Omental fat pad (tissue), 4 donors: Measurements from ENCODE around the gene MYO5A. TPM values are rescaled to one million over a fixed set of nuclear protein-coding genes. Genes with fewer than 3 reads are reported as not detected.
"Not testable (repeated sequence)": the region's sequence is repeated elsewhere in the genome, so short reads cannot be mapped to it uniquely, and the experiment has no call there.

Experiments
- ATAC-seq: fragments of 150-250 bp; one replicate; pipeline ENCODE4 v1.9.1; 2016; ENCODE audit warnings: mild to moderate bottlenecking, moderate library complexity; ENCODE audit not compliant: low FRiP score
- DNase-seq: peaks from one replicate; pipeline ENCODE4 v3.0.0-alpha.2; 2019; ENCODE audit warnings: low spot score
- total RNA-seq, 4 donors: library from RNA; depleted of rRNA; stranded (reverse); fragments of >200 nt; gene quantifications; one replicate each; pipeline ENCODE4 v1.1.0, GENCODE V29; 2016
- TF ChIP-seq, protein P1 (sequence below), 3 donors: fragments of 450-650 bp; IDR thresholded peaks; one replicate each; pipeline ENCODE4 v1.5.1; 2016 to 2017; ENCODE audit warnings: antibody characterized with exemption in 3 of 3, mild to moderate bottlenecking in 3 of 3, moderate library complexity in 2 of 3

The MYO5A gene
- total RNA-seq, 4 donors from 2014 or later: 45.5 to 81.6 (median 65.5) TPM

DNA sequence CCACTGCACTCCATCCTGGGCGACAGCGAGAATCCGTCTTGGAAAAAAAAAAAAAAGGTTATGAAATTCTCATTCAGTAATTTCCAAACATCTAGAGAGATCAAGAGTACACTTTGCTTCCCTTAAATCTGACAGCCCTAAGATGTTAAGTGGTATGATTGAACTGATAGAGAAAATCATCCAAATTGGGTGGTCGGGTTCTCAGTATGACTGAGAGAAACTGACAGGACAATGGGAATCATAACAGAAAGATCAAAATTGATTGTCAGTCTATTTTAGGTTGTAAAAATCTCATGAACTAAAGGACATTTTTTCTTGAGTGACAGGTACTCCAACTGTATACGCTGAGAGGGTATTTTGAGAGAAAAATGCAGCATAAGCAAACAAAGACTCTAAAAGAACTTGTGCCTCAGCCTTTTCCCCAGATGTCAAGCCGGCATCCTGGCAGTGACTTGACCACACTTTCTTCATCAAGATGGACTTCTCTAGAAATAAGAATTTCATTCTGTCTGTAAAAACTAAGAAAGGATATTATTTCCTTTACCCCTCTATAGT is 65.8 kb downstream of the MYO5A start:
- no peak for DNase-seq
- TF ChIP-seq, protein P1, sequence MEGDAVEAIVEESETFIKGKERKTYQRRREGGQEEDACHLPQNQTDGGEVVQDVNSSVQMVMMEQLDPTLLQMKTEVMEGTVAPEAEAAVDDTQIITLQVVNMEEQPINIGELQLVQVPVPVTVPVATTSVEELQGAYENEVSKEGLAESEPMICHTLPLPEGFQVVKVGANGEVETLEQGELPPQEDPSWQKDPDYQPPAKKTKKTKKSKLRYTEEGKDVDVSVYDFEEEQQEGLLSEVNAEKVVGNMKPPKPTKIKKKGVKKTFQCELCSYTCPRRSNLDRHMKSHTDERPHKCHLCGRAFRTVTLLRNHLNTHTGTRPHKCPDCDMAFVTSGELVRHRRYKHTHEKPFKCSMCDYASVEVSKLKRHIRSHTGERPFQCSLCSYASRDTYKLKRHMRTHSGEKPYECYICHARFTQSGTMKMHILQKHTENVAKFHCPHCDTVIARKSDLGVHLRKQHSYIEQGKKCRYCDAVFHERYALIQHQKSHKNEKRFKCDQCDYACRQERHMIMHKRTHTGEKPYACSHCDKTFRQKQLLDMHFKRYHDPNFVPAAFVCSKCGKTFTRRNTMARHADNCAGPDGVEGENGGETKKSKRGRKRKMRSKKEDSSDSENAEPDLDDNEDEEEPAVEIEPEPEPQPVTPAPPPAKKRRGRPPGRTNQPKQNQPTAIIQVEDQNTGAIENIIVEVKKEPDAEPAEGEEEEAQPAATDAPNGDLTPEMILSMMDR (IDR thresholded peaks at IDR 0.05): no peak
- no peak for ATAC-seq

DNA sequence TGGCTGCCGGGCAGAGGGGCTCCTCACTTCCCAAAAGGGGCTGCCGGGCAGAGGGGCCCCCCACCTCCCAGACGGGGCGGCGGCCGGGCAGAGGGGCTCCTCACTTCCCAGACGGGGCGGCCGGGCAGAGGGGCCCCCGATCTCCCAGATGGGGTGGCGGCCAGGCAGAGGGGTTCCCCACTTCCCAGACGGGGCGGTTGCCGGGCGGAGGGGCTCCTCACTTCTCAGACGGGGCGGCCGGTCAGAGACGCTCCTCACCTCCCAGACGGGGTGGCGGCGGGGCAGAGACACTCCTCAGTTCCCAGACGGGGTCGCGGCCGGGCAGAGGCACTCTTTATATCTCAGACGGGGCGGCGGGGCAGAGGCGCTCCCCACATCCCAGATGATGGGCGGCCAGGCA is 69.0 kb downstream of the MYO5A start:
- DNase-seq: not testable (repeated sequence)

DNA sequence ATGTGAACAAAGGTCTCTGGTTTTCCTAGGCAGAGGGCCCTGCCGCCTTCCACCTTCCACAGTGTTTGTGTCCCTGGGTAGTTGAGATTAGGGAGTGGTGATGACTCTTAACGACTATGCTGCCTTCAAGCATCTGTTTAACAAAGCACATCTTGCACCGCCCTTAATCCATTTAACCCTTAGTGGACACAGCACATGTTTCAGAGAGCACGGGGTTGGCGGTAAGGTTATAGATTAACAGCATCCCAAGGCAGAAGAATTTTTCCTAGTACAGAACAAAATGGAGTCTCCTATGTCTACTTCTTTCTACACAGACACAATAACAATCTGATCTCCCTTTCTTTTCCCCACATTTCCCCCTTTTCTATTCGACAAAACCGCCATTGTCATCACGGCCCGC is 69.4 kb downstream of the MYO5A start:
- ATAC-seq, DNase-seq: not testable (repeated sequence)

More for the DNA sequence above, 69.0 kb downstream of the MYO5A start:
- ATAC-seq: not testable (repeated sequence)

DNA sequence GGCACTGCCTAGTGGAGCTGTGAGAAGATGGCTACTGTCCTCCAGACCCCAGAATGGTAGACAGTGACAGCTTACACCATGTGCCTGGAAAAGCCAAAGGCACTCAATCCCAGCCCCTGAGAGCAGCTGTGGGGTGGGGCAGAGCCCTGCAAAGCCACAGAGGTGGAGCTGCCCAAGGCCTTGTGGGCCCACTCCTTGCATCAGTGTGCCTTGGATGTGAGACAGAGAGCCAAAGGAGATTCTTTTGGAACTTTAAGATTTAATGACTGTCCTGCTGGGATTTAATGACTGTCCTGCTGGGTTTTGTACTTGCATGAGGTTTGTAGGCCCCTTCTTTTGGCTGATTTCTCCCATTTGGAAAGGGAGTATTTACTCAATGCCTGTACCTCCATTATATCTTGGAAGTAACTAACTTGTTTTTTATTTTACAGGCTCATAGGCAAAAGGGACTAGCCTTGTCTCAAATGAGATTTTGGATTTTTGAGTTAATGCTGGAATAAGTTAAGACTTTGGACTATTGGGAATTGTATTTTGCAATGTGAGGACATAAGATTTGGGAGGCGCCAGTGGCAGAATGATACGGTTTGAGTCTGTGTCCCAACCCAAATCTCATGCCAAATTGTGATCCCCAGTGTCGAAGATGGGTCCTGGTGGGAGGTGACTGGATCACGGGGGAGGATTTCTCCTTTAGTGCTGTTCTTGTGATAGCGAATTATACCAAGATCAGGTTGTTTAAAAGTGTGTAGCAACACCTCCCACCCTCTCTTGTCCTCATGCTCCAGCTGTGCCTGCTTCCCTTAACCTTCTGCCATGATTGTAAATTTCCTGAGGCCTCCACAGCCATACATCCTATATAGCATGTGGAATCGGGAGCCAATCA is 80.4 kb downstream of the MYO5A start:
- no peak for ATAC-seq
- TF ChIP-seq, protein P1 (IDR thresholded peaks at IDR 0.05): no peak

DNA sequence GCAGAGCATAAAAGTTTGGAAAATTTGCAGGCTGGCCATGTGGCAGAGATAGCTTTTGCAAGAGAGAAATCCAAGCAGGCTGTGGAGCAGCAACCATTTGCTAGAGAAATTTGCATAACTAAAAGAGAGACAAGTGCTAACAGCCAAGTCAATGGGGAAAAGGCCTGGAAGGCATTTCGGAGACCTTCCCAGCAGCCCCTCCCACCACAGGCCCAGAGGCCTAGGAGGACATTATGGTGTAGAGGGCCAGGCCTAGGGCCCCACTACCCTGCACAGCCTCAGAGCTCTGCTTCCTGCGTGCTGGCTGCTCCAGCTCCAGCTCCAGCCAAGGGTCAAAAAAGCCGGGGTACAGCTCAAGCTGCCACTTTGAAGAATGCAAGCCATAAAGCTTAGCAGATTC is 82.7 kb downstream of the MYO5A start:
- ATAC-seq (no peak), DNase-seq (no peak)
- TF ChIP-seq, protein P1 (IDR thresholded peaks at IDR 0.05): no peak

More for the DNA sequence above, 80.4 kb downstream of the MYO5A start:
- DNase-seq: no peak

DNA sequence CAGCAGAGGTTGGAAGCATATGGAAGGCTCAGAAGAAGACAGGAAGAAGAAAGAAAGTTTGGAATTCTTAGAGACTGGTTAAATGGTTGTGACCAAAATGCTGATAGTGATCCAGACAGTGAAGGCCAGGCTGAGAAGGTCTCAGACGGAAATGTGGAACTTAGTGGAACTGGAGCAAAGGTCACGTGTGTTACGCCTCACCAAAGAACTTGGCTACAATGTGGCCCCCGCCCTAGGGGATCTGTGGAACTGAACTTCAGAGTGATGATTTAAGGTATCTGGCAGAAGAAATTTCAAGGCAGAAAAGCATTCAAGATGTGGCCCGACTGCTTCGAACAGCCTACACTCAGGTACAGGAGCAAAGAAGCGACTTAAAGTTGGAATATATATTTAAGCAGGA is 83.1 kb downstream of the MYO5A start:
- ATAC-seq: no peak
- TF ChIP-seq, protein P1 (IDR thresholded peaks at IDR 0.05): no peak

DNA sequence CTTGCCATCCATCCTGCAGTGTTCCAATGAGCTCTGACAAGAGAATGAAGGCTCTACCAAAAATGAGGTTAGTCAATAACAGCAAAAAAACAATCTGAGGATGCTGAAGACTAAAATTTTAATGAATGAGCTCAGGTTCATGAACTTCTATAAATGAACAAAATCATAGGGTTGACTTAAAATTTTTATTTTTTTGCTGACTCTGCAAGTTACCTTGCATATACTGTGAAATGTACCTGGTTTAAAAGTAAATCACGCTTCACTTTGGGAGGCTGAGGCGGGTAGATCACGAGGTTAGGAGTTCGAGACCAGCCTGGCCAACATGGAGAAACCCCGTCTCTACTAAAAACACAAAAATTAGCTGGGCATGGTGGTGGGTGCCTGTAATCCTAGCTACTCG is 85.5 kb downstream of the MYO5A start:
- ATAC-seq, DNase-seq: not testable (repeated sequence)

More for the DNA sequence above, 83.1 kb downstream of the MYO5A start:
- no peak for DNase-seq

DNA sequence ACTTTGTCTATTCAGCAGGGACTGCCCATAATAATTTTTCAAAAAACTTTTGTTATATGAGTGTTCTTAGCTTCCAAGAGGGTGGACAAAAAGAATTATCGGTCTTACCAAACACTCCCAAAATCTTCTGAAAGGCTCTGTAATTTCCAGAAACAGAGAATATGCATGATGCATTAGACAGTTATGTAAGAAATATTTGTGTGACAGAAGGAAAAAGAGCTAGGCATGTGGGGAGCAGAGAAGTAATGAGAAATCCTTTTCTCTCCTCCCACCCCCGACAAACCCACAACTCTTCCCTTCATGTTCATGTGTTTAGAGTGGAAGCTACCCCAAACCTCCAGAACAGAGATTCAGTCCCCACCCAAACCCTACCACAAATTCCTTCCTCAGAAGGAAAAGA is 86.8 kb downstream of the MYO5A start:
- TF ChIP-seq, protein P1 (IDR thresholded peaks at IDR 0.05): no peak
- ATAC-seq: peak; percentile 74
- DNase-seq: no peak
